ENCODE measurements around the gene DOCK1. TPM values are rescaled to one million over a fixed set of nuclear protein-coding genes. Genes with fewer than 3 reads are reported as not detected.
"Not testable (repeated sequence)": the region's sequence is repeated elsewhere in the genome, so short reads cannot be mapped to it uniquely, and the experiment has no call there.

DOCK1 gene
- total RNA-seq, 1 donor from 2014 or later: 69.3 TPM

DNA sequence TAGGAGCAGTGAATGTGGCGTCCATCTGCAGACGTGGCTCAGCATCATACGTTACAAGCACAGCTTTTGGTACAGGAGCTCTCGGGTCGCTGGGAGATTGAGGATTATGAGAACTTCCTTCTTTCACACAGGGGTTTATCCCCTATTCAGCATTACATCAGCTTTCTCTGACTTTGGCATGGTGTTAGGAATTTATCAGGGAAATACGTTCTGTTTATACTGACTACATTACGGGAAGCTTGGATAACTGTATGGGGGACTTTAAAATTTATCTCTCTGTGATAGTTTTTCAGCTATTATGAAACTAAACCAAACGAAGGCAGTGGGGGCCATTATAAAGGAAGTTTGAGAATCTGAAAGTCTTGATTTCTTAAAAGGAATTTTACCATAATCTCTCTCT, 401.3 kb downstream of the DOCK1 start:
- no peak for DNase-seq (ENCODE audit: low read depth in 2 of 2)

DNA sequence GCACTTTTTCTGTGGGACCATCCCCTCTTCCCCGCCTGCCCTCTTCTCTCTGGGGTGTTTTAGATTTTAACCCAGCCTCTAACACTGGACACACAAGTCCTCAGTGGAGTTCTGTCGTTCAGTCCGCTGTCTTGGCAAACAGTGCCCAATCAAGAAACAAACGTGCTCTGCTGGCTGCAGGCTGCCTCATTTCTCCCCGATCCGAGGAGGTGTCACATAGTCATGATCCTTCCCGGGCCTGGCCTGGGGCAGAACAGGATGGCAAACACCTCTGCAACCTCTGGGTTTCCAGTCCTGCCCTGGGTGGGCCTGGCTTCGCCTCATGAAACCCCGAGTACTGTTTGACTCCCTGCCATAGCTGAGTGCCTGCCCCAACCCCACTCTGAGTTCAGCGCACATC, 402.1 kb downstream of the DOCK1 start:
- DNase-seq (ENCODE audit: low read depth in 2 of 2): no peak

DNA sequence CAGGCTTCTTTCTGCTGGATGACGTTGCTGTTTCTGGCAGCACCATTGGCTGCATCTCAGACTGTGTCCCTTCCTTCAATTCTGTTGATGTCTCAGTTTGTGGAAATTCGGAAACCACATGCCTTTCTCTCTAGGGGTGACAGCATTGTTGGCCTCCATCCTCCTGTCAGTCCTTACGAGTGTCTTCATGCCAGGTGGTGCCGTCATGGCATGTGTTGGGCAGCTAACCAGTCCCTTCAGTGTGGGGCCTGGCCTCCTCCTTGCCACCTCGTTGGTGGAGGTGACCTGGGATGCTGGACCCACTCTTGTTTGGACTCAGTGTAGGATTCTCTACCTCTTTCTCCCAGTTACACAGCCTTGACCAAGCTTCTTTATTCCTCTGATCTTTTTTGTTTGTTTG, 402.8 kb downstream of the DOCK1 start:
- no peak for DNase-seq (ENCODE audit: low read depth in 2 of 2)

GRCh38 chr10:127309619-127310018, 404.4 kb downstream of the DOCK1 start:
- not testable (repeated sequence) for DNase-seq (ENCODE audit: low read depth in 2 of 2)

DNA sequence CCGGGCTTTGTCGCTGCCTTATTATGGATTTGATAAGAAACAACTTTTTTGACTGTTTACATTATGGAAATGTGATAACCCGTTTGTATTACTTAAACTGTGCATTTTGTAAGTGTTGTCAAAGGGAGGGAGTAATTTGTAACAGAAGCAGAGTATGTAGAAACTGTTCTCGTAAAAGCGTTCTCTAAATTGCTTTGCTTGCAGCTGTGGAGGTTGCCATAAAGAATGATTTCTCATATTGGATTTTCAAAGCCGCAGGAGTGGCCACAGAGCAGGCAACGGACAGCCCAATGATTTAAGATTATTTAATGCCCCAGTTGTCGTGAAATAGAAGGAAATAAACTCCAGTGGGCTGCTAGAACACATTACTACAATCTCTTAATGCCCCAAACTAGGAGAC, 405.2 kb downstream of the DOCK1 start:
- DNase-seq (ENCODE audit: low read depth in 2 of 2): no peak

DNA sequence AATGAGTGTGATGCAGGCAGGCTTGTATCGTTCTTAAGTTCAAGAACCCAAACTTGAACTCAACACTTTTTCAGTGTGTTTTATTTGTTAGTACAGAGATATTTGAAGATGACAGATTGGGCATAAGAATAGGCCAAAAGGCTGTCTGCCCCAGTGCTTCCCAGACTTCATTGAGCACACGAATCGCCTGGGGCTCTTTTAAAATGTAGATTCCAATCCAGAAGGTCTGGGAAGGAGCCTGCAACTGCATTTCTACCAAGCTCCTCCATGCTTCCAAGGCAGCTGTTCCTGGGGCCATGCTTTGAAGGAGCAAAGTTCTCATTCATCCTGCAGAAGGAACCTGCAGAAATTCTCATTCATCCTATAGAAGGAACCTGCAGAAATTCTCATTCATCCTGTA, 405.7 kb downstream of the DOCK1 start:
- no peak for DNase-seq (ENCODE audit: low read depth in 2 of 2)

- peak; percentile 14 to 80 for DNase-seq (ENCODE audit: low read depth in 2 of 2)
Observed at GRCh38 chr10:127313996-127314700, 408.9 kb downstream of the DOCK1 start.

- DNase-seq (ENCODE audit: low read depth in 2 of 2): peak in 1 of 2 donors; percentile 37
Observed at GRCh38 chr10:127314797-127315196, 409.6 kb downstream of the DOCK1 start.

DNA sequence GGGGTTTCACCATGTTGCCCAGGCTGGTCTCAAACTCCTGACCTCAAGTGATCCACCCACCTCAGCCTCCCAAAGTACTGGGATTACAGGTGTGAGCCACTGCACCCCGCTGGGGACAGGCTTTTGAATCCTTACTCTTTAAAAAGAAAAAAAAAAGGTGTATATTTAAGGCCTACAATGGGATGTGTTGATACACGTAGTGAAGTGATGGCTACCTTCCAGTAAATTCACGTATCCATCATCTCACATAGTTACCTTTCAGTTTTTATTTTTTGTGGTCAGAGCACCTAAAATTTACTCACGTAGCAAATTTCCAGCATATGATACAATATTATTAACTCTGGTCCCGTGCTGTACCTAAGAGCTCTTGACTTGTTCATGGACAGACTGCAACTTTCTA, 410.7 kb downstream of the DOCK1 start:
- no peak for DNase-seq (ENCODE audit: low read depth in 2 of 2)

- no peak for DNase-seq (ENCODE audit: low read depth in 2 of 2)
Observed at GRCh38 chr10:127318396-127318795, 413.2 kb downstream of the DOCK1 start.

DNA sequence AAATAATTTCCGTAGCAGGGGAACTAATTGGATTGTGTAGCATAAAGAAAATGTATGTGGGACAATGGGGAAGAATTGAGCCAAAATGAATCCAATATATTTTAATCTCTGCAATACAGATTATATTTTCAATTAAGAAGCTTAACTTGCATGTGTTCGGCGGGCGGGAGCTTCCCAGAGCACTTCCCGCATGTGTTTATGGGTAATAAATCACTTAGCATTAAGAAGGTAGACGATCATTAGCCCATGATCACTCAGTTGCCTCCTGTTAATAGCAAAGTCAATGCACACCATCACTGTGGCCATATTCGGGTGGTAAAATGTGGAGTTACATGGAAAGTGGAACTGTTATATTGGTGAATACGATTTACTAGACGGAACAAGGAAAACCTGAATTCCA, 414.0 kb downstream of the DOCK1 start:
- DNase-seq (ENCODE audit: low read depth in 2 of 2): no peak

GRCh38 chr10:127319691-127320090, 414.5 kb downstream of the DOCK1 start:
- no peak for DNase-seq (ENCODE audit: low read depth in 2 of 2)

DNA sequence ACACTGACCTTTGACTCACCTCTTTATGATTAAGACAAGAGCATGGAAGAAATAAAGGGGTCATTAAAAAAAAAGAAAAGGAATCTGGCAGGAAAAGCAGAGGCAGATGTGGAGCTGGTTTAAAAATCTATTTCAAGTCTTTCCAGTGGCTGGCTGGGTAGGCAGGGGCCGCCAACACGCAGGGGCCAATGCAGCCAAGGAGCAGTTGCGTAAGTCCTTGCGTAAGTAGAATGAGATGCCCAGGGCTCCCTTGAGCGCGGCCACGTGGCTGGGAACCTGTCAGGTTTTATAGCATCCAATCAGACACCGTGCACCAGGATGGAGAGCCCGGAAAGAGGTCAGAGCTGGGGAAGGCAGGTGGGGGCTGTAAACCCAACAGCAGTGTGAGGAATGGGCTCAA, 414.9 kb downstream of the DOCK1 start:
- DNase-seq (ENCODE audit: low read depth in 2 of 2): no peak

GRCh38 chr10:127322286-127322685, 417.1 kb downstream of the DOCK1 start:
- DNase-seq (ENCODE audit: low read depth in 2 of 2): no peak

GRCh38 chr10:127325506-127325905, 420.3 kb downstream of the DOCK1 start:
- peak in 1 of 2 donors; percentile 44 for DNase-seq (ENCODE audit: low read depth in 2 of 2)

GRCh38 chr10:127326883-127327282, 421.7 kb downstream of the DOCK1 start:
- no peak for DNase-seq (ENCODE audit: low read depth in 2 of 2)

- no peak for DNase-seq (ENCODE audit: low read depth in 2 of 2)
Observed at GRCh38 chr10:127331696-127332095, 426.5 kb downstream of the DOCK1 start.

- no peak for DNase-seq (ENCODE audit: low read depth in 2 of 2)
Observed at GRCh38 chr10:127332631-127333030, 427.4 kb downstream of the DOCK1 start.

DNA sequence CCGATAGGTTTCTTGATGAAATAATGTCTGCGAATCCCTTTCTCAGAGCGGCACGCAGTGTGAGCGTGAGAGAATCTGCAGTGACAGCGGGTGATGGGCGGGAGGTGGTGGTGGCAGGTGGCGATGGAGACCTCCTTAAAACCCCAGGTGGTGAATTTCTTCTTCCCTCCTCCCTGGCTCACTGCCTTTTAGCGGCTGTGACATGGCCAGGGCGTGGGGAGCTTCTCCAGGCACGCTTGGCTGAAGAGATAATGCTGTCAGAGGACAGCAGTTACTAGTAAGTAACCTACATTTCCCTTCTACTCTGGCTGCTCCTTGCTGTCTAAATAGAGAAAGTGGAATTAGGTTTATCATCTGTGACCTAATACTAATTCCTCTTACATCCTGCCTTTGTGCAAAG, 432.6 kb downstream of the DOCK1 start:
- DNase-seq (ENCODE audit: low read depth in 2 of 2): no peak

DNA sequence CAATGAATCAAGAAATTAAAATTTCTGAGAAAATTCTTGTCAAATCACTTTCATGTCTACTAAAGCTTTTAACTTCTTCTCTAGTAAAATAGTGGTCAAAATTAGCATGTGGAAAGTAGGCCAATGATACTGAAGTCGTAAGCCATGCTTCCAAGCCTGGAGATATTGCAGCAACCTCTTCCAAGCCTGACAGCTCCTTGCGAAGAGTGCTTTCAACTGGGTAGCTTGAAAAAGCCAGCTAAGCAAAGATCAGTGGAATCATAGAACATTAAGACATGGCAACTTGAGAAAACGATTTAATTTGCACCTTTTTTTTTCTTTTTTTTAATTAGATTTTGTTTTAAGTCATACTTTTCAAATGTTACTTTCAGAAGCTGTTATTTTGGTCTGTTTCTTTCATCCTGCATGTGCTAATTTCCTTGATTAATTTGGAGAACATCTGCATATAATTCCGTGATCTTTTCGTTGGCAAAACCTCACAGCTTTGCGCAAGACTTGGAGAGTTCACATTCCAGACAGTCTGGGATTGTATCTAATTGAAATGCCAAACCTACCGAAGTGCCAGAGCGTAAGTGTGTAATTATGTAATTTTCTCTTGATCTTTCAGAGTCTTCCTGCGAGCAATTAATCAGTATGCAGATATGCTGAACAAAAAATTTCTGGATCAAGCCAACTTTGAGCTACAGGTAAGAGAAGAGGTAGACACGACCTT, 433.3 kb downstream of the DOCK1 start:
- no peak for DNase-seq (ENCODE audit: low read depth in 2 of 2)

- no peak for DNase-seq (ENCODE audit: low read depth in 2 of 2)
Observed at GRCh38 chr10:127343821-127344220, 438.6 kb downstream of the DOCK1 start.

DNA sequence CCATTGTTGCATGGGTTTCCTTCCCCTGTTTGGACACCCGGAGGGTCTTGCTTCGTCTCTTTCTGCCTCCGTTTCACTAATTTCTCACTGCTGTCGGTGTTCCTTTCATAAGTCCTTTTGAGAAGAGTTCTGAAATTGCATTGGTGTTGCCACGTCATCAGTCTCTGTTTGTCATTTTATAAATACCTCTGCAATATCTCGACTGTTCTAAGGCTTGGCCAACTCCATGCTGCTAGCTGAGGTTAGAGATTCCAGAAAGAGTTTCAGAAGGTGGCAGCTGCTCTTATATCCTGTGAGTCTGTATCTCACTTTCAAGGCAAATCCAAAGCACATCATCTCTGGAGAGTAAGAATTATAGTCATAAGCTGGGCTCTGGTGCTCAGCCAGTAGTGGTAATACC, 439.1 kb downstream of the DOCK1 start:
- no peak for DNase-seq (ENCODE audit: low read depth in 2 of 2)

- no peak for DNase-seq (ENCODE audit: low read depth in 2 of 2)
Observed at GRCh38 chr10:127345231-127345965, 440.2 kb downstream of the DOCK1 start.
